IPS-NIHi7 (cell line): ENCODE results near the gene MAP3K14.
"Not testable (repeated sequence)": the region's sequence is repeated elsewhere in the genome, so short reads cannot be mapped to it uniquely, and the experiment has no call there.

Experiments
- DNase-seq: peaks from one replicate; pipeline ENCODE4 v3.0.0; 2012; ENCODE audit warnings: mixed read lengths; ENCODE audit errors: extremely low spot score

MAP3K14 gene

GRCh38 chr17:45260204-45260783, 56.5 kb downstream of the MAP3K14 start:
- DNase-seq, result no peak

DNA sequence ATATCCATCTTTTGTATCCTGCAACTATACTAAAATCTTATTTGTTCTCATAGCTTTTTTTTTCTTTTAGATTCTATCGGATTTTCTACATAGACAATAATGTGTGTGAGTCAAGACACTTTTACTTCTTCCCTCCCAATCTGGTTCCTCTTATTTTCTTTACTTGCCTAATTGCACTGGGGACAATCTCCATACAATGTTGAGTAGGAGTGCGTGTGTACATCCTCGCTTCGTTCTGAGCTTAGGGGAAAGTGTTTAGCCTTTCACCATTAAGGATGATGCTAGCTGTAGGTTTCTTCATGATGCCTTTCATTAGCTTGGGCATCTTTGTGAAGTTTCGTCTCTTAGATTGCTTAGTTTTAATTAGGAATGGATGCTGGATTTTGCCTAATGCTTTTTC, 57.8 kb downstream of the MAP3K14 start:
- no peak for DNase-seq

DNA sequence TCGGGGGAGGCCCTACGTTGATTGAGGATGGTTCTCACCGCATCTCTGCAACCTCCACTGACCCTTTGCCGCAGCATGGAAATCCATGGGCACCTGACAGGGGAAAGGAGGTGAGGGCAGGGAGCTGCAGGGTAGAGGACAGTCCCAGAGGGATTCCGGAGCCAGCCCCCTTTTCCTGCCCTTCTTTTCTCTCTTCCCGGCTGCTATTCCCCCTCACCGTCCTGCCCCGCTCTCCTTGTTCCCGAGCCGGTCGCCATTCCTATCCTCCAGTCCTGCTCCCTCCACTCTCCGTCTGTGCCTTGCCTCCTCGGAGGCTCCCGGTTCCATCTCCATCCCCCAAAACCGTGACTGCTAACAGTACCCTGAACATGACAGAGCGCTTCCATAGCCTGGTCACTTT, 59.7 kb downstream of the MAP3K14 start:
- no peak for DNase-seq

- DNase-seq, result peak; percentile 58
These were observed 60.5 kb downstream of the MAP3K14 start for GRCh38 chr17:45256114-45256966.

DNA sequence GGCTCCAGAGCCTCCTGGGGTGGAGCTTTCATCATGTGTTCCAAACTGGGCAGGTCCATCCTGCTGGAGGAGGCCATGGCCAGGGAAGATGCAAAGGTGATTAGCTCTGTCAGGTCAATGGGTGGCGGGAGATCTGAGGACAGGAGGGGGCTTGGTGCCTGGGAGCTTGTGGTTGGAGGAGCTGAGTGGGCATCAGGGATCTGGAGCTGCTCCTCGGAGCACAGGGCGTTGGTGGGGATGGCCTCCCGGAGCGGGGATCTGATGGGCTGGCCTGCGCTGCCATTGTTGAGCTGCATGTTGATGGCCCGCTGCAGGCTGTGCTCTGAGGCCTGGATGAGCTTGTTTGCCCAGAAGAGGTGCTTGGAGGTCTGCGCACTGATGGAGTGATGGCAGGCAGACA, 61.5 kb downstream of the MAP3K14 start:
- DNase-seq, result no peak

GRCh38 chr17:45253879-45254278, 62.9 kb downstream of the MAP3K14 start:
- no peak for DNase-seq

- DNase-seq, result not testable (repeated sequence)
These were observed 63.6 kb downstream of the MAP3K14 start for GRCh38 chr17:45253237-45253636.

GRCh38 chr17:45251931-45252330, 64.9 kb downstream of the MAP3K14 start:
- no peak for DNase-seq

- DNase-seq, result peak; percentile 83
These were observed 68.5 kb downstream of the MAP3K14 start for GRCh38 chr17:45248132-45248957.

GRCh38 chr17:45247429-45248131, 69.2 kb downstream of the MAP3K14 start:
- DNase-seq, result peak; percentile 99

DNA sequence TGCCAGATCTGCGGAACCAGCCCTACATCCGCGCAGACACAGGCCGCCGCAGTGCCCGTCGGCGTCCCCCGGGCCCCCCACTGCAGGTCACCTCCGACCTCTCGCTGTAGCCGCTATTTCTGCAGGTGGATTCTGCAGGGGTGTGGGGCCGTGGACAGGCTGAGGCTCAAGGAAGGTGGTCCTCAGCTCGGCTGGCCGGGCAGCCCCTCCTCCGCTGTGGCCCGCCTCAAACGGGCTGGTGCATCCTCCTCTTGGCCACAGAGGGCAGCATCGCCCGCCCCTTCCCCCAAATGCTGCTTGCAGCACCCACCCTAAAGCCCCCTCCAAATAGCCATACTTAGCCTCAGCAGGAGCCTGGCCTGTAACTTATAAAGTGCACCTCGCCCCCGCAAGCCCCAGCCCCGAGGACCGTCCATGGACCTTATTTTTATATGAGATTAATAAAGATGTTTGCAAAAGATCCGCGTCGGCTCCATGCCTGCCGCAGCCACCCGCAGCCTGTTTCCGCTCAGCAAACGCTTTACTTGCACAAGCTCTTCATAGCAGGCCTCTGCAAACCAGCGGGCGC, 69.9 kb downstream of the MAP3K14 start:
- peak; percentile 85 for DNase-seq

- no peak for DNase-seq
These were observed 70.5 kb downstream of the MAP3K14 start for GRCh38 chr17:45246338-45246737.

GRCh38 chr17:45244725-45245656, 71.8 kb downstream of the MAP3K14 start:
- DNase-seq, result no peak

DNA sequence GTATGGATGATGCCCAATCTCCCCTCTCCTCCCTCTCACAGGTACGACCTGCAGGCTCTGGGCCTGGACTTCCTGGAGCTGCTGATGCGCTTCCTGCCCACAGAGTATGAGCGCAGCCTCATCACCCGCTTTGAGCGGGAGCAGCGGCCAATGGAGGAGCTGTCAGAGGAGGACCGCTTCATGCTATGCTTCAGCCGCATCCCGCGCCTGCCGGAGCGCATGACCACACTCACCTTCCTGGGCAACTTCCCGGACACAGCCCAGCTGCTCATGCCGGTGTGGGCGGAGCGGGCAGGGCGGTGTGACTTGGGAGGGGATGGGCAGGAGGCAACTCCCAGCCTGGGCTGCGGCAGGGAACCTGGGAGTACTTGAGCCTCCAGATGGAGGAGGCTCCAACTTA, 73.1 kb downstream of the MAP3K14 start:
- no peak for DNase-seq

- no peak for DNase-seq
These were observed 74.8 kb downstream of the MAP3K14 start for GRCh38 chr17:45242029-45242414.

DNA sequence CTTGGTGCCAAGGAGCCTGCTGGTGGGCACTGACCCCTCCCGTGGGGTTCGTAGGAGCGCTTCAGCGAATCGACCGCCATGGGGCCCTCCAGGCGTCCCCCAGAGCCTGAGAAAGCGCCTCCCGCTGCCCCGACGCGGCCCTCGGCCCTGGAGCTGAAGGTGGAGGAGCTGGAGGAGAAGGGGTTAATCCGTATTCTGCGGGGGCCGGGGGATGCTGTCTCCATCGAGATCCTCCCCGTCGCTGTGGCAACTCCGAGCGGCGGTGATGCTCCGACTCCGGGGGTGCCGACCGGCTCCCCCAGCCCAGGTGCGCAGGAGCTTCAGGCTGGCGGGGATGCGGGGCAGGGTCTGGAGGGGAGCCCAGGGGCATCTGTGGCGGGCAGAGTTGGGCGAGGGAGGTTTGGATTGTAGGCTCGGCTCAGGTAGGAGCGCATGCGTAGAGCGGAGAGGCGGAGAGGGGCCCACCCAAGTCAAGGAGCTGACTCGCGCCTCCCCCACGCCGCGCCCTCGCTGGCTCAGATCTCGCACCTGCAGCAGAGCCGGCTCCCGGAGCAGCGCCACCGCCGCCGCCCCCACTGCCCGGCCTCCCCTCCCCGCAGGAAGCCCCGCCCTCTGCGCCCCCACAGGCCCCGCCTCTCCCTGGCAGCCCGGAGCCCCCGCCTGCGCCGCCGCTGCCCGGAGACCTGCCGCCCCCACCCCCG, 75.3 kb downstream of the MAP3K14 start:
- DNase-seq, result peak; percentile 59

DNA sequence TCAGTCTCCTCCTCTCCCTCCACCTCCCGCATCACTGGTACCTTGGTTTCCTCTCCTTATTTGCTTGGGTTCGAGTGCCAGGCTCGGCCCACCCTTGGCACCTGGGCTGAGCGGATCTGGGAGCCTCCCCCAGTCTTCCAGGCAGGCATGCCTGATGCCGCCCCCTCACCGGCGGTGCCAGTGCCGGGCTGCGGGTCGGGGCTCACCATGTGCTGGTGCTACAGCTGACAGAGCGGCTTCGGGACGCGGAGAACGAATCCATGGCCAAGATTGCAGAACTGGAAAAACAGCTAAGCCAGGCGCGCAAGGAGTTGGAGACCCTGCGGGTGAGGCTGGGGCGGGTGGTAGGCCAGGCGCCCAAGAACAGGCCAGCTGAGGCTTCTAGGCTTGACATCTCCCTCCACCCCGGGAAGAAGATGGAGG, 75.9 kb downstream of the MAP3K14 start:
- no peak for DNase-seq

GRCh38 chr17:45238155-45238774, 78.6 kb downstream of the MAP3K14 start:
- no peak for DNase-seq

DNA sequence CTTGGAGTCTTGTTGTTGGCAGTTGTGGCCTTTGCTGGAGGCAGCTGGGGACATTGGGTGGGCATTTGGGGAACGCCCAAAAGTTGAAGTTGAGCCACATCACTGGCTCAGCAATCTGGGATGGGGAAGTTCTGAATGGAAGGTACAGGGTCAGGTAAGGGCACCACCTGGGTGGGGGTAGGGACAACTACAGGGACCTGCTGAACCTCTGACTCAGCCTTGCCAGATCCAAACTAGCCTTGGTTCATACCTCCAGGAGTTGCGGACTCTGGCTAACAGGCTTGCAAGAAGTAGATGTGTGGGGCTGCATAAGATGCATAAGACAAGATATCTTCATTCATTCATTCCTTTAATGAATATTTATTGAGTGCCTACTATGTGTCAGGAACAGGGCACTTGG, 79.1 kb downstream of the MAP3K14 start:
- DNase-seq, result no peak
